BJ (cell line): ENCODE measurements around the gene PRRT1B. TPM values are rescaled to one million over a fixed set of nuclear protein-coding genes. Genes with fewer than 3 reads are reported as not detected.
"Not testable (repeated sequence)": the region's sequence is repeated elsewhere in the genome, so short reads cannot be mapped to it uniquely, and the experiment has no call there.

ENCODE experiments used
- CTCF ChIA-PET: fragments of 350-600 bp; formaldehyde crosslinking; extraction: SDS; loops from one replicate; lab custom pipeline; 2021; ENCODE audit warnings: antibody characterized with exemption, inconsistent platforms; lab: Yijun Ruan, JAX
- POLR2A ChIA-PET: fragments of 300-600 bp; sonication (Branson Sonifier 250); formaldehyde crosslinking; extraction: SDS; loops from one replicate; lab custom pipeline; 2021; ENCODE audit warnings: antibody characterized with exemption; lab: Charles Lee
- DNase-seq: peaks from one replicate; pipeline ENCODE4 v3.0.0-alpha.2; 2011; ENCODE audit warnings: low read depth
- H3K27me3 ChIP-seq: 2 replicates; pipeline ENCODE4 v1.6.0; 2011; ENCODE audit warnings: low read length; ENCODE audit not compliant: control insufficient read depth, insufficient read depth
- H3K36me3 ChIP-seq: 2 replicates; pipeline ENCODE4 v1.5.1; 2011; ENCODE audit warnings: low read length; ENCODE audit not compliant: control insufficient read depth, insufficient read depth
- H3K4me3 ChIP-seq: 2 replicates; pipeline ENCODE4 v1.5.1; 2011; ENCODE audit warnings: low read depth, mild to moderate bottlenecking, control low read depth, low read length
- polyA plus RNA-seq: library from polyadenylated mRNA; depleted of rRNA; stranded (reverse); fragments of >200 nt; gene quantifications from 2 replicates; pipeline ENCODE4 v1.2.3, GENCODE V29; 2011
- TF ChIP-seq, protein P1 (sequence below): IDR thresholded peaks from 2 replicates; pipeline ENCODE4 v1.5.1; 2011; ENCODE audit warnings: low read depth, mild to moderate bottlenecking, control low read depth, inconsistent platforms, low read length, moderate library complexity; ENCODE audit not compliant: insufficient read depth

The PRRT1B gene
- polyA plus RNA-seq, 1 experiment, result not detected

DNA sequence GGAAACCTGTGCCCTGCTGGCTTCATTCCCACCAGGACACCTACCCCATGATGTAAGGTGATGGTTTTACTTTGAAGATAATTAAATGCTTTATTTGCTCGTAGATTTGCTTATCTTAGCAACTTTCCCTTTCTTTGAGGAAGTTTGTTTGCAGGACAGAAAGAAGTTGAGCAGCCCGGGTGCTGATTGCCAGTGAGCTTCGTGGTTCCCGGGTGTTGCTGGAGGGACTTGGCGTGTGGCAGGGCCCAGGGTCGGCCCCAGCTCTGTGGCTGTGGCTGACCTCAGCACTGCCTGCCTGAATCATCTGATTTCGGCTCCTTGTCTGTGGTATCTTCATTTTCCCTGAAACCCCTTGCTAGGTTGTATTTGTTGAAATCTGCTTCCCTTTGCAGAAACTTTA, 33.9 kb upstream of the PRRT1B start:
- Histone ChIP-seq H3K27me3 (no peaks in the 10 kb centered on the region), H3K4me3 (no peak overlapping the region), H3K36me3 (peaks cover 36% of the 10 kb centered on the region)
- TF ChIP-seq, protein P1, sequence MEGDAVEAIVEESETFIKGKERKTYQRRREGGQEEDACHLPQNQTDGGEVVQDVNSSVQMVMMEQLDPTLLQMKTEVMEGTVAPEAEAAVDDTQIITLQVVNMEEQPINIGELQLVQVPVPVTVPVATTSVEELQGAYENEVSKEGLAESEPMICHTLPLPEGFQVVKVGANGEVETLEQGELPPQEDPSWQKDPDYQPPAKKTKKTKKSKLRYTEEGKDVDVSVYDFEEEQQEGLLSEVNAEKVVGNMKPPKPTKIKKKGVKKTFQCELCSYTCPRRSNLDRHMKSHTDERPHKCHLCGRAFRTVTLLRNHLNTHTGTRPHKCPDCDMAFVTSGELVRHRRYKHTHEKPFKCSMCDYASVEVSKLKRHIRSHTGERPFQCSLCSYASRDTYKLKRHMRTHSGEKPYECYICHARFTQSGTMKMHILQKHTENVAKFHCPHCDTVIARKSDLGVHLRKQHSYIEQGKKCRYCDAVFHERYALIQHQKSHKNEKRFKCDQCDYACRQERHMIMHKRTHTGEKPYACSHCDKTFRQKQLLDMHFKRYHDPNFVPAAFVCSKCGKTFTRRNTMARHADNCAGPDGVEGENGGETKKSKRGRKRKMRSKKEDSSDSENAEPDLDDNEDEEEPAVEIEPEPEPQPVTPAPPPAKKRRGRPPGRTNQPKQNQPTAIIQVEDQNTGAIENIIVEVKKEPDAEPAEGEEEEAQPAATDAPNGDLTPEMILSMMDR, result no peak
- no peak for DNase-seq
- POLR2A ChIA-PET, result no interaction called here
- CTCF ChIA-PET, result interaction anchor here (1.0 to 1.3 kb wide), 2 partner anchors 162 to 229 kb away, joined by 3 to 5 read pairs; partner anchors contain the start of gene RAPGEF1

DNA sequence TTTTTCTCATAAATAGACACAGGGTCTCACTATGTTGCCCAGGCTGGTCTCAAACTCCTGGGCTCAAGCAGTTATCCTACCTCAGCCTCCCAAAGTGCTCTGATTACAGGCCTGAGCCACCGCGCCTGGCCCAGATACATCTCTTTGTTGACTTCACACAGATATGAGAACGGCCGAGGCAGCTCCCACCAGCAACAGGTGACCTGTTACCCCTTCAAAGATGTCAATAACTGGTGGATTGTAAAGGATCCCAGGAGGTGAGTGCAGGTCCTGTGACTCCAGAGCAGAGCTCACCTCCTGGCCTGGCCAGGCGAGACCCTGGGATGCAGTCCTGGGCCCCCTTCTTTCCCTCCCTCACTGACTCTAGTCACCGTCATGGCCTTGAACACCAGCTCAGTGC, 33.4 kb upstream of the PRRT1B start:
- no peak overlapping the region for H3K4me3 ChIP-seq
- H3K36me3 ChIP-seq, result peaks cover 40% of the 10 kb centered on the region
- TF ChIP-seq, protein P1, result no peak
- H3K27me3 ChIP-seq, result no peaks in the 10 kb centered on the region
- CTCF ChIA-PET, result interaction anchor here (1.0 to 1.3 kb wide), 2 partner anchors 162 to 228 kb away, joined by 3 to 5 read pairs; partner anchors contain the start of gene RAPGEF1
- DNase-seq, result no peak
- POLR2A ChIA-PET, result no interaction called here

DNA sequence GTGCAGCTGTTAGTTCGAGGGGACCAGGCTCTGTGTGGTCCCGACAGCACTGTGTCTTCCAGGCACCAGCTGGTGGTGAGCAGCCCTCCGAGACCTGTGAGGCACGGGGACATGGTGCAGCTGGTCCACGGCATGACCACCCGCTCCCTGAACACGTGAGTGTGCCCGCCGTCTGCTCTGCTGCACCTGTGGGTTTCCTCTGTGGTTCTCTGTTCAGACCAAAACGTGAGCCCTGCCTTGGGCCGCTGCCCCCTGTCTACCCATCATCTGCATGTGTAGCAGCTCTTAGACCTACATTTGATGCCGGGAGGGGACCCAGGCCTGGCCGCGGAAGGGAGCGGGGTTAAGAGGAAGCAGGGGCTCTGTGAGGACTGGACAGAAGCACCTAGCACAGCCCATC, 32.1 kb upstream of the PRRT1B start:
- TF ChIP-seq, protein P1, result no peak
- ChIA-PET POLR2A (no interaction called here), CTCF (interaction anchor here (0.5 to 1.4 kb wide), 3 partner anchors 9 to 535 kb away, joined by 3 to 4 read pairs (median 3); no protein-coding TSS in a partner anchor)
- Histone ChIP-seq H3K4me3 (no peak overlapping the region), H3K27me3 (no peaks in the 10 kb centered on the region), H3K36me3 (peaks cover 39% of the 10 kb centered on the region)
- no peak for DNase-seq

DNA sequence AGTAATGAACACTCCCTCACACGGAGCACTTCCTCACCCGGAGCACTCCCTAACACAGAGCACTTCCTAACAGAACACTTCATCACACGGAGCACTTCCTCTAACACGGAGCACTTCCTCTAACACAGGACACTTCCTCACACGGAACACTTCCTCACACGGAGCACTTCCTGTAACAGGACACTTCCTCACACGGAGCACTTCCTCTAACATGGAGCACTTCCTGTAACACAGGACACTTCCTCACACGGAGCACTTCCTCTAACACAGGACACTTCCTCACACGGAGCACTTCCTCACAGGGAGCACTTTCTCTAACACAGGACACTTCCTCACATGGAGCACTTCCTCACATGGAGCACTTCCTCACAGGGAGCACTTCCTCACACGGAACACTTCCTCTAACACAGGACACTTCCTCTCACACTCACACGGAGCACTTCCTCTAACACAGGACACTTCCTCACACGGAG, 29.7 kb upstream of the PRRT1B start:
- H3K27me3 ChIP-seq, CTCF ChIA-PET, POLR2A ChIA-PET, H3K4me3 ChIP-seq, DNase-seq: not testable (repeated sequence)
- H3K36me3 ChIP-seq, result peaks cover 55% of the 10 kb centered on the region

GRCh38 chr9:131516100-131516499, 29.2 kb upstream of the PRRT1B start:
- no peaks in the 10 kb centered on the region for H3K27me3 ChIP-seq
- TF ChIP-seq, protein P1, result no peak
- POLR2A ChIA-PET, result no interaction called here
- H3K4me3 ChIP-seq, result no peak overlapping the region
- DNase-seq, result no peak
- peaks cover 53% of the 10 kb centered on the region for H3K36me3 ChIP-seq
- CTCF ChIA-PET, result no interaction called here

DNA sequence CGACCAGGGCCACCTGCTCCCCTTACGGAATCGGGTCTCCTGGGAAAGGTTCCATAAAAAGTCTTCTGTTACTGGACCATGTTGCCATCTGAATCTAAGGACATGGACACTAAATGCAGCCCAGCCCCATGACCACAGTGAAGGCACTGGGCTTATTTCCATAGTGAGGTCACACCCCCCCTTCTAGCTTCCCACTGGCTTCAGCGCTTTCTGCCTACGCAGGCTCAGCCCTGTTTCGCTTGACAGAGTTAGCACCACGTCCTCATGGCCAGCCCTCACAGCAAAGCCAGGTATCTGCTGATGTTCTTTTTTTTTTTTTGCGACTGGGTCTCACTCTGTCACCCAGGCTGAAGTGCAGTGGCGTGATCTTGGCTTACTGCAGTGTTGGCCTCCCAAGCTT, 28.4 kb upstream of the PRRT1B start:
- H3K27me3 ChIP-seq, result no peaks in the 10 kb centered on the region
- POLR2A ChIA-PET, result no interaction called here
- H3K36me3 ChIP-seq, result peaks cover 53% of the 10 kb centered on the region
- CTCF ChIA-PET, result interaction anchor here (0.6 to 0.7 kb wide), 2 partner anchors 16 to 224 kb away, joined by 3 read pairs; no protein-coding TSS in a partner anchor
- no peak for DNase-seq
- H3K4me3 ChIP-seq, result no peak overlapping the region
- TF ChIP-seq, protein P1, result no peak
